CD8-positive, alpha-beta memory T cell (primary cell): Measurements from ENCODE around the gene TAL2. TPM values are rescaled to one million over a fixed set of nuclear protein-coding genes. Genes with fewer than 3 reads are reported as not detected.

Source experiments
- CTCF ChIA-PET: fragments of 350-600 bp; sonication (Branson Sonifier 250); formaldehyde crosslinking; loops from one replicate; lab custom pipeline; 2021; ENCODE audit warnings: antibody characterized with exemption; lab: Charles Lee
- POLR2A ChIA-PET: fragments of 350-600 bp; sonication (Branson Sonifier 250); formaldehyde crosslinking; loops from one replicate; lab custom pipeline; 2021; ENCODE audit warnings: antibody characterized with exemption; lab: Charles Lee
- DNase-seq, 5 donors: peaks; one replicate each; pipeline versions ENCODE4 v3.0.0 to v3.0.0-alpha.2; 2020 to 2022; ENCODE audit warnings: mixed read lengths in 1 of 5
- H3K27ac ChIP-seq: one replicate; pipeline ENCODE4 v1.7.0; 2013; ENCODE audit warnings: low read depth, mild to moderate bottlenecking, low read length, moderate library complexity
- H3K27me3 ChIP-seq: 2 replicates; pipeline ENCODE4 v1.7.0; 2013; ENCODE audit warnings: low read length, mild to moderate bottlenecking; ENCODE audit not compliant: insufficient read depth, poor library complexity, severe bottlenecking
- H3K36me3 ChIP-seq: 2 replicates; pipeline ENCODE4 v1.7.0; 2013; ENCODE audit warnings: mild to moderate bottlenecking, low read length, moderate library complexity; ENCODE audit not compliant: insufficient read depth
- H3K4me1 ChIP-seq: 2 replicates; pipeline ENCODE4 v1.7.0; 2013; ENCODE audit warnings: mild to moderate bottlenecking, low read length, moderate library complexity; ENCODE audit not compliant: insufficient read depth
- H3K4me3 ChIP-seq: 2 replicates; pipeline ENCODE4 v1.7.0; 2013; ENCODE audit warnings: mild to moderate bottlenecking, low read length
- H3K9me3 ChIP-seq: 2 replicates; pipeline ENCODE4 v1.7.0; 2013; ENCODE audit warnings: mild to moderate bottlenecking, low read length
- H3K27ac Mint-ChIP-seq, 8 donors: one replicate each; pipeline ENCODE4 v1.8.0; 2020 to 2021; ENCODE audit warnings: mixed read lengths in 8 of 8, mild to moderate bottlenecking in 6 of 8, inconsistent platforms in 3 of 8, moderate library complexity in 3 of 8
- H3K27me3 Mint-ChIP-seq, 2 donors: one replicate each; pipeline ENCODE4 v1.8.0; 2020 to 2021; ENCODE audit warnings: mixed read lengths in 2 of 2, mild to moderate bottlenecking in 1 of 2, moderate library complexity in 1 of 2
- H3K36me3 Mint-ChIP-seq, 3 donors: one replicate each; pipeline ENCODE4 v1.8.0; 2020 to 2021; ENCODE audit warnings: mixed read lengths in 3 of 3, inconsistent platforms in 1 of 3, mild to moderate bottlenecking in 1 of 3
- H3K4me1 Mint-ChIP-seq, 3 donors: one replicate each; pipeline ENCODE4 v1.8.0; 2020 to 2021; ENCODE audit warnings: mixed read lengths in 3 of 3, inconsistent platforms in 1 of 3, mild to moderate bottlenecking in 1 of 3
- H3K4me3 Mint-ChIP-seq, 7 donors: one replicate each; pipeline ENCODE4 v1.8.0; 2020 to 2021; ENCODE audit warnings: mixed read lengths in 7 of 7, mild to moderate bottlenecking in 6 of 7, moderate library complexity in 4 of 7, inconsistent platforms in 2 of 7
- H3K9me3 Mint-ChIP-seq, 5 donors: one replicate each; pipeline ENCODE4 v1.8.0; 2020 to 2022; ENCODE audit warnings: mixed read lengths in 5 of 5, mild to moderate bottlenecking in 3 of 5, moderate library complexity in 2 of 5, inconsistent platforms in 1 of 5
- polyA plus RNA-seq: library from polyadenylated mRNA; unstranded; fragments of 300-500 nt; fragmentation: Illumina TruSeq; gene quantifications from one replicate; pipeline ENCODE4 v1.2.3, GENCODE V29; 2021
- total RNA-seq, 2 experiments: library from RNA; stranded (reverse); gene quantifications; one replicate each; pipeline ENCODE4 v1.2.3, GENCODE V29; 2021

TAL2 gene
- total and polyA plus RNA-seq, 3 experiments from 2014 or later: 0.51 TPM; not detected in 2

- Mint-ChIP-seq H3K4me1 (peaks cover 16 to 28% (median 27%) of the 10 kb centered on the region in 3 donors), H3K4me3 (peak overlapping the region; percentile 84 to 91 (median 90)), H3K9me3 (no peaks in the 10 kb centered on the region), H3K36me3 (peaks cover 0 to 6% (median 0%) of the 10 kb centered on the region in 3 donors), H3K27ac (peak overlapping the region in 7 of 8 donors; percentile 10 to 47 (median 31)), H3K27me3 (peaks cover 9 to 33% of the 10 kb centered on the region in 2 donors)
- Histone ChIP-seq H3K9me3 (no peaks in the 10 kb centered on the region), H3K27me3 (peaks cover 4% of the 10 kb centered on the region), H3K4me1 (peaks cover 17% of the 10 kb centered on the region), H3K27ac (no peak overlapping the region), H3K4me3 (peak overlapping the region; percentile 58), H3K36me3 (no peaks in the 10 kb centered on the region)
- POLR2A ChIA-PET: interaction anchor here (0.7 to 1.0 kb wide), 2 partner anchors 25 to 407 kb away, joined by 3 read pairs; no protein-coding TSS in a partner anchor
- peak in 2 of 5 donors; percentile 7 to 21 for DNase-seq
- CTCF ChIA-PET: interaction anchor here (1.8 kb wide), 1 partner anchor 25 kb away, joined by 5 read pairs; no protein-coding TSS in a partner anchor
These were observed 31.4 kb downstream of the TAL2 start for GRCh38 chr9:105693435-105694189.

DNA sequence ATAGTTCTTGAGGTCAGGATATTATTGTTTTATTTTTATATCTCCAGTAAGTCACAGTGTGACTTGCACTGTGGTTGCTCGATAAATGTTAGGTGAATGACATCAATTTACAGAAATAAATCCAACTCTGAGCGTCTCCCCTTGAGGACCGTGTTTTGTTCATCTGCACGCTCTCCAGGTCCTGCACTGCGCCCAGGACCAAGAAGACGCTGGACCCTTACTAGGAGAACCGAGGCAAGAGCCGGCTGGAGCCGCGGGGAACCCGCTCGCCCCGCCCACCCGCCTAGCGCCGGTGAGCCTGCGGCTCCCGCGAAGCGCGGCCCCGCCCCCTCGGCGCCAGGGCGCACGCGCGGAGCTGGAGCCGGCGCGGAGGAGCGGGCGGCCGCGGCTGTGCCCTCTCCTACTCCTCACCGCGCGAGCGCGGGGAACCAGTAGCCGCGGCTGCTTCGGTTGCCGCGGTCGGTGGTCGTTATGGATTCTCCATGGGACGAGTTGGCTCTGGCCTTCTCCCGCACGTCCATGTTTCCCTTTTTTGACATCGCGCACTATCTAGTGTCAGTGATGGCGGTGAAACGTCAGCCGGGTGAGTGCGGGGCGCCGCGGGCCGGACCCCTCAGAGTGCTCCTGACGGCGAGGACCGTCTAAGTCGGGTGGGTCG, 32.1 kb downstream of the TAL2 start, which contains the start of gene TMEM38B:
TMEM38B (plus strand) TSS at position 352 of the 658 bp plus-strand sequence; CDS start at position 472, 120 bp downstream.
- H3K9me3 Mint-ChIP-seq: no peaks in the 10 kb centered on the region
- H3K36me3 Mint-ChIP-seq: peaks cover 0 to 6% (median 0%) of the 10 kb centered on the region in 3 donors
- H3K4me3 Mint-ChIP-seq: peak within 1 kb of the TSS; percentile 87 to 96 (median 91)
- ChIA-PET CTCF (interaction anchor here (1.8 kb wide), 1 partner anchor 24 kb away, joined by 5 read pairs; no protein-coding TSS in a partner anchor), POLR2A (interaction anchor here (0.5 to 1.0 kb wide), 3 partner anchors 14 to 408 kb away, joined by 3 read pairs; no protein-coding TSS in a partner anchor)
- Histone ChIP-seq H3K9me3 (no peaks in the 10 kb centered on the region), H3K27ac (peak within 1 kb of the TSS; percentile 29), H3K27me3 (peaks cover 4% of the 10 kb centered on the region), H3K4me3 (peak within 1 kb of the TSS; percentile 58), H3K4me1 (peaks cover 17% of the 10 kb centered on the region), H3K36me3 (no peaks in the 10 kb centered on the region)
- DNase-seq: peak; percentile 72 to 84 (median 81)
- H3K4me1 Mint-ChIP-seq: peaks cover 19 to 31% (median 27%) of the 10 kb centered on the region in 3 donors
- peak within 1 kb of the TSS; percentile 10 to 91 (median 82) for H3K27ac Mint-ChIP-seq
- peaks cover 9 to 32% of the 10 kb centered on the region in 2 donors for H3K27me3 Mint-ChIP-seq

- peak overlapping the region; percentile 87 to 96 (median 90) for H3K4me3 Mint-ChIP-seq
- DNase-seq: peak; percentile 21 to 67 (median 46)
- Histone ChIP-seq H3K27me3 (peaks cover 4% of the 10 kb centered on the region), H3K4me3 (peak overlapping the region; percentile 58), H3K27ac (peak overlapping the region; percentile 28), H3K4me1 (peaks cover 17% of the 10 kb centered on the region), H3K9me3 (no peaks in the 10 kb centered on the region), H3K36me3 (no peaks in the 10 kb centered on the region)
- peaks cover 0 to 6% (median 0%) of the 10 kb centered on the region in 3 donors for H3K36me3 Mint-ChIP-seq
- peaks cover 19 to 36% (median 27%) of the 10 kb centered on the region in 3 donors for H3K4me1 Mint-ChIP-seq
- POLR2A ChIA-PET: interaction anchor here (0.5 to 1.0 kb wide), 2 partner anchors 15 to 24 kb away, joined by 3 read pairs; no protein-coding TSS in a partner anchor
- H3K9me3 Mint-ChIP-seq: no peaks in the 10 kb centered on the region
- CTCF ChIA-PET: no interaction called here
- H3K27ac Mint-ChIP-seq: peak overlapping the region; percentile 10 to 88 (median 82)
- peaks cover 9 to 25% of the 10 kb centered on the region in 2 donors for H3K27me3 Mint-ChIP-seq
These were observed 32.8 kb downstream of the TAL2 start for GRCh38 chr9:105694848-105695581.

DNA sequence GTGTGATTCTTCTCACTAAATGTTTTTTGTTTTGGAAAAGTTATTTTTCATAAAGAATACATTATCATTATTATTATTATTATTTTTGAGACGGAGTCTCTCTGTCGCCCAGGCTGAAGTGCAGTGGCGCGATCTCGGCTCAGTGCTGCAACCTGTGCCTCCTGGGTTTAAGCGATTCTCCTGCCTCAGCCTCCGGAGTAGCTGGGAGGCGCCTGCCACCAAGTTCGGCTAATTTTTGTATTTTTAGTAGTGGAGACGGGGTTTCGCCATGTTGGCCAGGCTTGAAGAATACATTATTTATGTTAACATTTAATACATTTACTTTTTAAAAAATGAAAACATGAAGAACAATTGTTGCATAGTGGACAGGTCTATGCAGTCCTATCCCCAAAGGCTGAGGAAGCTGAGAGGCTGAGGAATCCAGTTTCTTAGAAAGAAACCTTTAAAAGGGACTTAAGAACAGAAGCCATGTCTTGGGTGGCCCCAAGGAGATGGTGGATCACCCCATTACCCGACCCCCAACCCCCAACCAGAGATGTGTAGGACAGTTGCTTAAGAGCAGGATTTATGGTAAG, 34.0 kb downstream of the TAL2 start:
- ChIA-PET CTCF (no interaction called here), POLR2A (no interaction called here)
- peaks cover 4% of the 10 kb centered on the region for H3K27me3 ChIP-seq
- no peak overlapping the region for H3K27ac ChIP-seq
- peaks cover 8 to 16% of the 10 kb centered on the region in 2 donors for H3K27me3 Mint-ChIP-seq
- H3K9me3 Mint-ChIP-seq: no peaks in the 10 kb centered on the region
- no peaks in the 10 kb centered on the region for H3K36me3 ChIP-seq
- H3K4me1 Mint-ChIP-seq: peaks cover 22 to 40% (median 30%) of the 10 kb centered on the region in 3 donors
- peak overlapping the region in 1 of 7 donors; percentile 34 for H3K4me3 Mint-ChIP-seq
- H3K27ac Mint-ChIP-seq: no peak overlapping the region
- no peak for DNase-seq
- no peak overlapping the region for H3K4me3 ChIP-seq
- H3K9me3 ChIP-seq: no peaks in the 10 kb centered on the region
- H3K36me3 Mint-ChIP-seq: peaks cover 0 to 6% (median 0%) of the 10 kb centered on the region in 3 donors
- peaks cover 17% of the 10 kb centered on the region for H3K4me1 ChIP-seq

- Histone ChIP-seq H3K4me1 (peaks cover 17% of the 10 kb centered on the region), H3K9me3 (no peaks in the 10 kb centered on the region), H3K27ac (no peak overlapping the region), H3K36me3 (no peaks in the 10 kb centered on the region), H3K27me3 (no peaks in the 10 kb centered on the region), H3K4me3 (no peak overlapping the region)
- CTCF ChIA-PET: no interaction called here
- POLR2A ChIA-PET: no interaction called here
- H3K27me3 Mint-ChIP-seq: peaks cover 4 to 8% of the 10 kb centered on the region in 2 donors
- H3K27ac Mint-ChIP-seq: no peak overlapping the region
- H3K36me3 Mint-ChIP-seq: peaks cover 0 to 6% (median 0%) of the 10 kb centered on the region in 3 donors
- peak overlapping the region in 1 of 7 donors; percentile 12 for H3K4me3 Mint-ChIP-seq
- DNase-seq: no peak
- peaks cover 25 to 43% (median 33%) of the 10 kb centered on the region in 3 donors for H3K4me1 Mint-ChIP-seq
- H3K9me3 Mint-ChIP-seq: no peaks in the 10 kb centered on the region
These were observed 35.6 kb downstream of the TAL2 start for GRCh38 chr9:105697871-105698270.

- H3K4me3 ChIP-seq: no peak overlapping the region
- no peak overlapping the region for H3K27ac ChIP-seq
- DNase-seq: no peak
- no peaks in the 10 kb centered on the region for H3K9me3 Mint-ChIP-seq
- no peaks in the 10 kb centered on the region for H3K27me3 ChIP-seq
- H3K27ac Mint-ChIP-seq: no peak overlapping the region
- H3K9me3 ChIP-seq: no peaks in the 10 kb centered on the region
- CTCF ChIA-PET: no interaction called here
- no peaks in the 10 kb centered on the region for H3K36me3 ChIP-seq
- peaks cover 0 to 6% (median 0%) of the 10 kb centered on the region in 3 donors for H3K36me3 Mint-ChIP-seq
- POLR2A ChIA-PET: no interaction called here
- H3K4me1 Mint-ChIP-seq: peaks cover 24 to 41% (median 31%) of the 10 kb centered on the region in 3 donors
- peak overlapping the region in 1 of 7 donors; percentile 12 for H3K4me3 Mint-ChIP-seq
- H3K27me3 Mint-ChIP-seq: peaks cover 4 to 6% of the 10 kb centered on the region in 2 donors
- peaks cover 12% of the 10 kb centered on the region for H3K4me1 ChIP-seq
These were observed 36.2 kb downstream of the TAL2 start for GRCh38 chr9:105698348-105698870.

DNA sequence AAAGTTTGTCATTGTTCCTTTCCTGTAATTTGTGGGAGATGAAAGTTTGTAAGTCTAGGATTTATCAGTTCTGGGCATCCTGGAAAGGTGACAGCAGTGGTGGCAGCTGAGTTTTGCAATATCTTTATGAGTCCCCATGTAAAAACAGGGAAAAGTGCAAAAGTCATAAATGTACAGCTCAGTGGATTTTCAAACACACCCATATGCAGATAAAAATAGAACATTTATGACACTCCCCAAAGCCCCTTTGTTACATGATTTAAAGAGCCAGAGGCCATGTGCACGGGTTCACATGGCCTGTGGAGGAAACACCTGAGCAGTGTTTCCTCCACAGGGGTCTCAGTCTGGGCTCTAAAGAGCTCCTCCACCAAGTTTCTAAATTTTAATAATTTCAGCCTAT, 38.4 kb downstream of the TAL2 start:
- Mint-ChIP-seq H3K36me3 (peaks cover 0 to 2% (median 0%) of the 10 kb centered on the region in 3 donors), H3K27ac (no peak overlapping the region), H3K27me3 (no peaks in the 10 kb centered on the region), H3K4me3 (no peak overlapping the region), H3K9me3 (no peaks in the 10 kb centered on the region), H3K4me1 (peaks cover 13 to 28% (median 17%) of the 10 kb centered on the region in 3 donors)
- ChIA-PET POLR2A (no interaction called here), CTCF (no interaction called here)
- Histone ChIP-seq H3K27ac (no peak overlapping the region), H3K4me3 (no peak overlapping the region), H3K36me3 (no peaks in the 10 kb centered on the region), H3K9me3 (no peaks in the 10 kb centered on the region), H3K27me3 (no peaks in the 10 kb centered on the region), H3K4me1 (peaks cover 3% of the 10 kb centered on the region)
- DNase-seq: no peak
